Regular cardiac myocyte (primary cell): ENCODE data around the gene MMADHC. TPM values are rescaled to one million over a fixed set of nuclear protein-coding genes. Genes with fewer than 3 reads are reported as not detected.

Experiments
- total RNA-seq: library from RNA; depleted of rRNA; stranded (reverse); fragments of >200 nt; gene quantifications from 2 replicates; pipeline ENCODE4 v1.2.3, GENCODE V29; 2014

Gene MMADHC
- 184 and 233 TPM in 2 replicates for total RNA-seq

DNA sequence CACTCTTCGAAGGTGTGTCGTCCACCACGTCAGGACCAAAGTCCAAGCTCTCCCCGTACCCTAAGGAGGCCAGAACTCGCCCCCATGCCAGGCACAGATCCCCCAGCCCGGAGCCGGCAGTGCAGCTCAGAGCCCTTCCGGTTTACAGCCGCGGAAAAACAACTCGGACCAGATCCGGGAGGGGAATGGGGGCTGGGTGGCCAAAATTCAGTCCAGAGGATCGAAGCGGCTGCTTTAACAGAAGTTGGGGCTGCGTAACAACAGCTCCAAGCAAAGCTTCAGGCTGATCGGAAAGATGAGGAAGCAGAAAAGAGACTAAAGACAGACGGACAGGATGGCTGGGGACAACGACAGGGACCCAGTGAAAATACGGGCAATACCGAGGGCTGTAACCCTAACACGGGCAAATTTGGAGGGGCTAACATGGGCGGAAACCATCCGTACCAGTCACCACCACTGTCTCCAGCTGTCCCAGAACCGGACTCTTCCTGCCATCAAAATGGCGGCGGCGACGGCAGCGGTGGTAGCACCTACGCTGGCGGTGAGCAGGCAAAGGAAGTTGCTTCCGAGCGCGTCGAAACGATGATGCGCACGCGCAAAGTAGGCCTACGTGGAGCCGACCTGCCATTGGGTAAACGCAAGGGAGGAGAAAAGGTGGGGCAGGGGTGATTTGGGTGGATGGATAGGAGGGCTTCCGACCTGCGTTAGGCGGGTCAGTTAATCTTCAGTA is at the start of gene MMADHC:
Gene MMADHC, minus strand, starts transcription at position 556 of the 730 bp plus-strand sequence. CDS start 678 bp downstream, outside the sequence.

